ENCODE results near the gene H2BK1. TPM values are rescaled to one million over a fixed set of nuclear protein-coding genes. Genes with fewer than 3 reads are reported as not detected.

The H2BK1 gene
- total RNA-seq, 1 donor from 2014 or later = not detected

DNA sequence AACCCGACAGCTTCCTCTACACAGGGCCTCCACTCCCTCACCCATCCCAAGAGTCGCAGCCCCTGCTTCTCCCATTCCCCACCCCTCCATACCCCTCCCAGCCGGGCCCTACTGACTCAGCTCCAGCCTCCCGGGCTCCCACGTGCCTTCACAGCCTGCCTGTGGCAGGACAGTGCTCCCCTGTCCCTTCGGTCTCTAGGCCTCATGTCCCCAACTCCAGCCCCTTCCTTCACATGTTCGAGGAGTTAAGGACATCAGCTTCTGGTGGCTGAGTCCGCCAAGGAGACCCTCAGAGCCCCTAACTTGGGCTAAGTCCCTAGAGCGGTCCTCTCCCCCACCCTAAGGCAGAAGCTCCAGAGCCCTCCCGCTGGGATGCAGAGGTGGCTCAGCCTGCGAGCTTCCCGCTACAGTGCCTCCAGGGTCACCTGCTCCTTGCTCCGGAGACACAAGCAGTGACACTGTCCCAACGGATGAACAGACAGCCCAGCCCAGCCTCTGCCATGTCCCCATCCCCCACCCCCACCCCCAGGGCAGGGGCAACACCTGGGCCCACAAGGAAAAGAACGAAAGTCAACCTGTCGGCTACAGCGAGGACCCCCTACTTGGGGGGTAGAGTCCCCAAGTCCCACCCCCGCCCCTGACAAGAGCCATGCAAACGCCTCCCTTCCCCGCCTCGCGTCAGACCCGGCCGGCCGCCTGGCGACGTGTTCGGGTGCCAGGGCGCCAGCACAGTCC lies 37.5 kb upstream of the H2BK1 start:
- H3K36me3 ChIP-seq (ENCODE audit: control insufficient read depth, insufficient read depth, low read length) = no peaks in the 10 kb centered on the region
- TF ChIP-seq, protein P1, sequence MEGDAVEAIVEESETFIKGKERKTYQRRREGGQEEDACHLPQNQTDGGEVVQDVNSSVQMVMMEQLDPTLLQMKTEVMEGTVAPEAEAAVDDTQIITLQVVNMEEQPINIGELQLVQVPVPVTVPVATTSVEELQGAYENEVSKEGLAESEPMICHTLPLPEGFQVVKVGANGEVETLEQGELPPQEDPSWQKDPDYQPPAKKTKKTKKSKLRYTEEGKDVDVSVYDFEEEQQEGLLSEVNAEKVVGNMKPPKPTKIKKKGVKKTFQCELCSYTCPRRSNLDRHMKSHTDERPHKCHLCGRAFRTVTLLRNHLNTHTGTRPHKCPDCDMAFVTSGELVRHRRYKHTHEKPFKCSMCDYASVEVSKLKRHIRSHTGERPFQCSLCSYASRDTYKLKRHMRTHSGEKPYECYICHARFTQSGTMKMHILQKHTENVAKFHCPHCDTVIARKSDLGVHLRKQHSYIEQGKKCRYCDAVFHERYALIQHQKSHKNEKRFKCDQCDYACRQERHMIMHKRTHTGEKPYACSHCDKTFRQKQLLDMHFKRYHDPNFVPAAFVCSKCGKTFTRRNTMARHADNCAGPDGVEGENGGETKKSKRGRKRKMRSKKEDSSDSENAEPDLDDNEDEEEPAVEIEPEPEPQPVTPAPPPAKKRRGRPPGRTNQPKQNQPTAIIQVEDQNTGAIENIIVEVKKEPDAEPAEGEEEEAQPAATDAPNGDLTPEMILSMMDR (IDR thresholded peaks at IDR 0.05; ENCODE audit: insufficient read depth, low read length, severe bottlenecking) = no peak
- FAIRE-seq = no peak
- no peak for DNase-seq (ENCODE audit: low read depth)
- peaks cover 8% of the 10 kb centered on the region for H3K27me3 ChIP-seq (ENCODE audit: control insufficient read depth, insufficient read depth, low read length)
- peak overlapping the region; percentile 46 for H3K4me3 ChIP-seq (ENCODE audit: low read depth, low read length)

DNA sequence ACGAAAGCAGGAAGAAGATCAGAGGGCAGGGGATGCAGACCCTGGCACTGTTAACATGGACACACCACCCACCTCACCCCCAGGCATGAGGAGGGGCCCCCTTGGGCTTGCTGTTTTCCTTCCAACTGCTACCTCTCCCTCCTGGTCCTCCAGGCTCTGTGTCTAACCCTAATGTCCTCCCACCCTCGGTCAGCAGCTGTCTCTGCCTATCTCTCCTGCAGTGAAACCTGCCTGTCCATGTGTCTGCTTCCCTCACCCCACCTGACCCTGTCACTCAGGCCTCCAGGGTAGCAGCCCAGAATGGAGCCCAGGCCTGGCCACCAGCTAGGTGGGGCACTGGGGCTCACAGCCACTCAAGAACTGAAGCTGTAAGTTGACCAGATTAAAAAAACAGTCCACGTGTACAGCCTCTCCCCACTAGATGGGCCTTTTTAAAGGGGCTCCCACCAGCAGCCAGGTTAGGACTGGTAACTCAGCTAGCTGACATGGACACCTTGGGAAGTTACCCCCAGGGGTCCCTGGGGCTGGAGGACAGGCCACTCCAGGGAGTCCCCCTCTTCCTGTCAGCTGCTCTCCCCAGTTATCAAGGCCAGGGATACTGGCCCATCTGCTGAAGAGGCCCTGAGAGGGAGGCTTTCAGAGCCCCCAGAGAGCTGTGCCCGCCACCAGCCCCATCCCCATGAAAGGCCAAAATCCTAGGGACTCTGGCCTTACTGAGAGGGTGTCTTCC lies 36.7 kb upstream of the H2BK1 start:
- no peaks in the 10 kb centered on the region for H3K36me3 ChIP-seq (ENCODE audit: control insufficient read depth, insufficient read depth, low read length)
- TF ChIP-seq, protein P1 (IDR thresholded peaks at IDR 0.05; ENCODE audit: insufficient read depth, low read length, severe bottlenecking) = no peak
- DNase-seq (ENCODE audit: low read depth) = no peak
- FAIRE-seq = no peak
- H3K4me3 ChIP-seq (ENCODE audit: low read depth, low read length) = no peak overlapping the region
- H3K27me3 ChIP-seq (ENCODE audit: control insufficient read depth, insufficient read depth, low read length) = peaks cover 8% of the 10 kb centered on the region

DNA sequence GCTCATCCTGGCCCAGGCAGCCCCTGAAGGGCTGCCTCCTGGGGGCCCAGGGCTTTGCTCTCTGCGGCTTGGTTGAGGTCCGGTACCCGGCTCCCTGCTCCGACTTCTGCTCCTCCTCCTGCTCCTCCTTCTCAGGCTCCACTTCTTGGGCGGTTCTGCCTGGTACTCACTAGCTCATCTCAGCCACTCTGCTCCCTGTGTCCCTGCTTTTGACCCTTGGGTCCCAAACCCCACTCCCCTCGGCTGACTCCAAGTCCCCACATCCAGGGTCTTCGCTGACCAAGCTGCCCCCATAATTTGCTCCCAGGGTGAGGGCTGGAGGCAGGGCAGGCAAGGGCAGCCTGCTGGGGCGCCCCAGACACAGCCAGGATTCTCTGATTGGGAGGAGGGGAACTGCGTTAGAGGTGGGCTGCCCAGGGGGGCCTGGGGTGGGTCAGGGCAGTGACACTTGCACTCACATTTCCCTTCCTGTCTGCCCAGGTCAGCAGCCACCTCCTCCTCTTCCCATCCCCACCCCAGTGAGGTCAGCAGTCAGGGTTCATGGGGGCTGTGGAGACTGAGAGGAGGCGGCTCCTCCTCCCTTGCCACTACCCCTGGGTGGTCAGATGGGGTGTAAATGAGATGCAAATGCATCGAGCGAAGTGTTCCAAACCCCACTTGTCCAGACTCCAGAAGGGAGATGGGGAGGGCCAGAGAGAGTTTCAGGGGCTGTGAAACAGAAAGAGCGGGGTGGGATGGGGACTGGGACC lies 36.0 kb upstream of the H2BK1 start:
- Histone ChIP-seq H3K27me3 (ENCODE audit: control insufficient read depth, insufficient read depth, low read length) (peaks cover 8% of the 10 kb centered on the region), H3K36me3 (ENCODE audit: control insufficient read depth, insufficient read depth, low read length) (peaks cover 2% of the 10 kb centered on the region), H3K4me3 (ENCODE audit: low read depth, low read length) (no peak overlapping the region)
- TF ChIP-seq, protein P1 (IDR thresholded peaks at IDR 0.05; ENCODE audit: insufficient read depth, low read length, severe bottlenecking) = no peak
- DNase-seq (ENCODE audit: low read depth) (no peak), FAIRE-seq (no peak)

DNA sequence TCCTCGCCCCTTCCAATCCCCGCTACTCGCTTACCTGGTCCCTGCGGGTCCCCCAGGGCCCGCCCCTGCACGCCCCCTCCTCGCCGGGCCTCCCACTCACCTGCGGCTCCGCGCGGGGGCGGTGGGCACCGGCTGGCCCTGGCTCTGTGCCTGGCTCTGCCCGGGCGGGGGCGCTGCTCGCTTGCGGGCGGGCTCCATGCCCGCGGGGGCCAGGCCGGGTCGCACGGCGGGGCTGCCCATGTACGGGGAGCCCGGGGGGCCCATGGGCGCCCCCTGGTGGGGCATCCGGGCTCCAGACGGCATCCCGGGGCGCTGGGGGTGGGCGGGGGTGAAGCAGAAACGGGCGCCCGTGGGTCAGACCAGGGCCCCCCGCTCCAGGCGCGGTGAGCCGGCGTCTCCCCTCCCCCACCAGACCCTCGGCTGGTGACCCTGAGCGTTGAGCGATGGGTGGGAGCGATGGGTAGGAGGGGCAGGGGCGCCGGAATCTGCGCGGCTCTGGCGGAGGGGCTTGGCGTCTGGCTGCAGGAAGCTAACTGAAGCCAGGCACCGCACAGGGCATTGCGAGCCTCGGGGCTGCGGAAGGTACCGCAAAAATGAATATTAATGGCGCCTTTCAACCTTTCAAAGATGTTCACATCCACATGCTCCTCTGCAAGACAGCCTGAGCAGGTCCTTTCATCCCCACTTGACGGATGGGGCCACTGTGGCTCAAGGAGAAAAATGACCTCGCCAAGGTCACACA lies 35.2 kb upstream of the H2BK1 start:
- no peak overlapping the region for H3K4me3 ChIP-seq (ENCODE audit: low read depth, low read length)
- no peak for DNase-seq (ENCODE audit: low read depth)
- TF ChIP-seq, protein P1 (IDR thresholded peaks at IDR 0.05; ENCODE audit: insufficient read depth, low read length, severe bottlenecking) = peak; percentile 63
- no peak for FAIRE-seq
- peaks cover 8% of the 10 kb centered on the region for H3K27me3 ChIP-seq (ENCODE audit: control insufficient read depth, insufficient read depth, low read length)
- peaks cover 2% of the 10 kb centered on the region for H3K36me3 ChIP-seq (ENCODE audit: control insufficient read depth, insufficient read depth, low read length)

DNA sequence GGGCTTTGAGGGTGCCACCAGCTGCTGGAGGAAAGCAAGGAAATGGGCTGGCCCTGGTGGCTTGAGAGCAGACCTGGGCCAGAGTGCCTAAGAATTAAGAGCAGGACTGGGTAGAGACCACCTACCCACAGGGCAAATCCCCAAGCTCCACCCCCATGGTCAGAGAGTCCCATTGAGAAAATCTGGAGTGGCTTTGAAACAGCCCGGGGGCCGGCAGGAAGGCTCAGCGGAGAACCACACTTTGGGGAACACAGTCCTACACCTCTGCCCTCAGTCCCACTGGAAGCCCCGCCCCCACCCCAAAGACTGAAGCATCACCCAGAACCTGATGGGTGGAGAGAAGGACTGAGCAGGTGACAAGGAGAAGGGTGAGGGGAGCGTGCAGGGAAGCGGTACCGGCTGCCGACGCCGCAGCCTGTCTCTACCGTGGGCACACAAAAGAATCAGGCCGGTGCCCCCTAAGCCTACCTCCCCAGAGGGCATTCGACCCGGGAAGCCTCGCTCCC lies 34.6 kb upstream of the H2BK1 start:
- H3K27me3 ChIP-seq (ENCODE audit: control insufficient read depth, insufficient read depth, low read length) = peaks cover 8% of the 10 kb centered on the region
- TF ChIP-seq, protein P1 (IDR thresholded peaks at IDR 0.05; ENCODE audit: insufficient read depth, low read length, severe bottlenecking) = no peak
- DNase-seq (ENCODE audit: low read depth) (no peak), FAIRE-seq (no peak)
- peaks cover 5% of the 10 kb centered on the region for H3K36me3 ChIP-seq (ENCODE audit: control insufficient read depth, insufficient read depth, low read length)
- H3K4me3 ChIP-seq (ENCODE audit: low read depth, low read length) = no peak overlapping the region
